H9 (cell line): ENCODE measurements around the gene LIX1. TPM values are rescaled to one million over a fixed set of nuclear protein-coding genes. Genes with fewer than 3 reads are reported as not detected.

Experiments
- DNase-seq: peaks from one replicate; pipeline ENCODE4 v3.0.0-alpha.2; 2017
- H2AFZ ChIP-seq: one replicate; pipeline ENCODE4 v1.6.1; 2013; ENCODE audit warnings: mild to moderate bottlenecking, low read length, control low read depth, moderate library complexity
- H2AK5ac ChIP-seq: 2 replicates; pipeline ENCODE4 v1.6.1; 2013; ENCODE audit warnings: low read length, control low read depth, mixed read lengths; ENCODE audit not compliant: insufficient read length
- H2BK120ac ChIP-seq: one replicate; pipeline ENCODE4 v1.6.1; 2013; ENCODE audit warnings: low read depth, mild to moderate bottlenecking, low read length, control low read depth, inconsistent platforms; ENCODE audit not compliant: poor library complexity, severe bottlenecking
- H2BK12ac ChIP-seq: 2 replicates; pipeline ENCODE4 v1.6.1; 2013; ENCODE audit warnings: low read length, control low read depth, mixed read lengths, low read depth; ENCODE audit not compliant: insufficient read length
- H2BK15ac ChIP-seq: 2 replicates; pipeline ENCODE4 v1.6.1; 2013; ENCODE audit warnings: low read depth, low read length, control low read depth
- H2BK20ac ChIP-seq: one replicate; pipeline ENCODE4 v1.6.1; 2013; ENCODE audit warnings: low read depth, mild to moderate bottlenecking, low read length, control low read depth, inconsistent platforms; ENCODE audit not compliant: poor library complexity, severe bottlenecking
- H2BK5ac ChIP-seq: 2 replicates; pipeline ENCODE4 v1.6.1; 2013; ENCODE audit warnings: low read length, control low read depth, mixed read lengths; ENCODE audit not compliant: insufficient read length
- H3K14ac ChIP-seq: 2 replicates; pipeline ENCODE4 v1.6.1; 2013; ENCODE audit warnings: low read length, control low read depth; ENCODE audit not compliant: insufficient read depth
- H3K18ac ChIP-seq: 2 replicates; pipeline ENCODE4 v1.6.1; 2013; ENCODE audit warnings: low read depth, mild to moderate bottlenecking, mixed read lengths, low read length, control low read depth; ENCODE audit not compliant: insufficient read length
- H3K23ac ChIP-seq: 2 replicates; pipeline ENCODE4 v1.6.1; 2013; ENCODE audit warnings: low read length, control low read depth, mixed read lengths, low read depth; ENCODE audit not compliant: insufficient read length
- H3K23me2 ChIP-seq: 2 replicates; pipeline ENCODE4 v1.6.1; 2013; ENCODE audit warnings: low read depth, mild to moderate bottlenecking, mixed read lengths, low read length, control low read depth; ENCODE audit not compliant: insufficient read length, poor library complexity, severe bottlenecking
- H3K27ac ChIP-seq: 2 replicates; pipeline ENCODE4 v1.5.1; 2013; ENCODE audit warnings: low read length, control low read depth, mixed read lengths, low read depth; ENCODE audit not compliant: insufficient read length
- H3K27me3 ChIP-seq: 2 replicates; pipeline ENCODE4 v1.6.1; 2013; ENCODE audit warnings: low read length, control low read depth, inconsistent platforms; ENCODE audit not compliant: insufficient read depth
- H3K4ac ChIP-seq: 2 replicates; pipeline ENCODE4 v1.6.1; 2013; ENCODE audit warnings: low read depth, mild to moderate bottlenecking, control low read depth, inconsistent platforms, low read length, moderate library complexity
- H3K4me1 ChIP-seq: 2 replicates; pipeline ENCODE4 v1.6.1; 2013; ENCODE audit warnings: low read length, control low read depth, inconsistent platforms; ENCODE audit not compliant: insufficient read depth
- H3K4me2 ChIP-seq: 2 replicates; pipeline ENCODE4 v1.6.1; 2013; ENCODE audit warnings: low read length, control low read depth, mixed read lengths; ENCODE audit not compliant: insufficient read length, insufficient read depth
- H3K56ac ChIP-seq: 2 replicates; pipeline ENCODE4 v1.6.1; 2013; ENCODE audit warnings: low read depth, mild to moderate bottlenecking, mixed read lengths, low read length, control low read depth; ENCODE audit not compliant: insufficient read length
- H3K79me1 ChIP-seq: 2 replicates; pipeline ENCODE4 v1.6.1; 2013; ENCODE audit warnings: low read depth, mild to moderate bottlenecking, moderate library complexity, low read length, control low read depth, inconsistent platforms; ENCODE audit not compliant: insufficient read depth, poor library complexity, severe bottlenecking
- H3K79me2 ChIP-seq: 2 replicates; pipeline ENCODE4 v1.6.1; 2013; ENCODE audit warnings: low read length, control low read depth, inconsistent platforms; ENCODE audit not compliant: insufficient read depth
- H3K9ac ChIP-seq: 2 replicates; pipeline ENCODE4 v1.6.1; 2013; ENCODE audit warnings: low read length, control low read depth, mixed read lengths; ENCODE audit not compliant: insufficient read length; ENCODE audit errors: extremely low read depth
- H3K9me3 ChIP-seq: one replicate; pipeline ENCODE4 v1.6.1; 2013; ENCODE audit warnings: low read depth, low read length, inconsistent platforms; ENCODE audit not compliant: control insufficient read depth
- H3T11ph ChIP-seq: one replicate; pipeline ENCODE4 v1.6.1; 2013; ENCODE audit warnings: mild to moderate bottlenecking, low read length, control low read depth, inconsistent platforms
- H4K20me1 ChIP-seq: one replicate; pipeline ENCODE4 v1.6.1; 2013; ENCODE audit not compliant: control insufficient read depth, insufficient read length, insufficient read depth
- H4K5ac ChIP-seq: 2 replicates; pipeline ENCODE4 v1.6.1; 2013; ENCODE audit warnings: low read depth, mild to moderate bottlenecking, mixed read lengths, low read length, control low read depth; ENCODE audit not compliant: insufficient read length
- H4K8ac ChIP-seq: replicated peaks from 2 replicates; pipeline ENCODE4 v1.6.1; 2013; ENCODE audit warnings: low read length, control low read depth, mixed read lengths, low read depth; ENCODE audit not compliant: insufficient read length
- H4K91ac ChIP-seq: 2 replicates; pipeline ENCODE4 v1.6.1; 2013; ENCODE audit warnings: low read depth, mild to moderate bottlenecking, moderate library complexity, mixed read lengths, low read length, control low read depth; ENCODE audit not compliant: insufficient read length
- H3K27ac Mint-ChIP-seq, 3 experiments: 2 replicates in 2 of 3; 3 replicates in 1 of 3; pipeline ENCODE4 v1.8.0; 2020 to 2021; ENCODE audit warnings: mixed read lengths in 3 of 3, mild to moderate bottlenecking in 1 of 3, moderate library complexity in 1 of 3
- H3K27me3 Mint-ChIP-seq: 2 replicates; pipeline ENCODE4 v1.8.0; 2021; ENCODE audit warnings: low read depth, mild to moderate bottlenecking, moderate library complexity, mixed read lengths
- H3K36me3 Mint-ChIP-seq, 3 experiments: 2 replicates in 2 of 3; 3 replicates in 1 of 3; pipeline ENCODE4 v1.8.0; 2020 to 2021; ENCODE audit warnings: low read depth in 3 of 3, mixed read lengths in 3 of 3; ENCODE audit not compliant: insufficient read depth in 1 of 3
- H3K4me1 Mint-ChIP-seq, 2 experiments: 2 replicates each; pipeline ENCODE4 v1.8.0; 2020; ENCODE audit warnings: mixed read lengths in 2 of 2
- H3K4me3 Mint-ChIP-seq, 2 experiments: 2 replicates in 1 of 2; 3 replicates in 1 of 2; pipeline ENCODE4 v1.8.0; 2020 to 2021; ENCODE audit warnings: mild to moderate bottlenecking in 2 of 2, mixed read lengths in 2 of 2, moderate library complexity in 1 of 2
- H3K9me3 Mint-ChIP-seq, 2 experiments: 2 replicates in 1 of 2; 3 replicates in 1 of 2; pipeline ENCODE4 v1.8.0; 2020; ENCODE audit warnings: mild to moderate bottlenecking in 2 of 2, mixed read lengths in 2 of 2, moderate library complexity in 1 of 2
- WGBS: extraction: QIAGEN DNeasy Blood & Tissue Kit; methylation state at CpG from one replicate; pipeline ENCODE4 v1.1.7; 2013; ENCODE audit warnings: missing lambda C conversion rate, low lambda C conversion rate, mixed read lengths; ENCODE audit not compliant: insufficient read length; ENCODE audit errors: extremely low coverage; 5-methylcytosine and 5-hydroxymethylcytosine counted together
- total RNA-seq: library from RNA; stranded (reverse); gene quantifications from 2 replicates; pipeline ENCODE4 v1.2.1, GENCODE V29; 2021
- TF ChIP-seq, protein P1 (sequence below): fragments of 200-600 bp; sonication (generic); conservative IDR thresholded peaks from 3 replicates; pipeline ENCODE4 v1.8.0; 2021; ENCODE audit warnings: antibody characterized with exemption, mild to moderate bottlenecking

Gene LIX1
- total RNA-seq, 1 experiment from 2014 or later, result 0.13 TPM

DNA sequence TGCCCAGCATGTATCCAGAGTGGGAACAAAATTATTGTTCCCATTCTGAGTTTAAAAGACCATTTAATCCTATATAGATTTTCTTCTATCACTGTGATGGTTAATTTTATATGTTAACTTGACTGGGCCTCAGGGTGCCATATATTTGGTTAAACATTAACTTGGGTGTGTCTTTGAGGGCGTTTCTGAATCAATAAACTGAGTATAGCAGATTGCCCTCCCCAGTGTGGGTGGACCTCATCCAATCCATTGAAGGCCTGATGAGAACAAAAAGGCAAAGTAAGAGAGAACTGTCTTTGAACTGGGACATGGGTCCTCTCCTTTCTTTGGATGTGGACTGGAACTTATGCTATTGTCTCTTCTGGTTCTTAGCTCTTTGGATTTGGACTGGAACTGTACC lies 23.3 kb upstream of the LIX1 start:
- Histone ChIP-seq H2AK5ac (no peak overlapping the region), H4K8ac (no peak overlapping the region), H2BK120ac (no peak overlapping the region), H3K9me3 (no peaks in the 10 kb centered on the region), H4K20me1 (no peaks in the 10 kb centered on the region), H3K14ac (no peak overlapping the region), H3K4ac (no peak overlapping the region), H4K5ac (no peak overlapping the region), H2BK5ac (no peak overlapping the region), H3K4me2 (no peak overlapping the region), H4K91ac (no peak overlapping the region), H3K18ac (no peak overlapping the region), H3T11ph (no peak overlapping the region), H3K27ac (no peak overlapping the region), H3K9ac (no peak overlapping the region), H2AFZ (no peak overlapping the region), H3K23ac (no peak overlapping the region), H2BK12ac (no peak overlapping the region), H3K79me1 (no peaks in the 10 kb centered on the region), H2BK15ac (no peak overlapping the region), H3K79me2 (no peaks in the 10 kb centered on the region), H3K23me2 (no peaks in the 10 kb centered on the region), H2BK20ac (no peak overlapping the region), H3K4me1 (no peaks in the 10 kb centered on the region), H3K27me3 (no peaks in the 10 kb centered on the region), H3K56ac (no peak overlapping the region)
- DNase-seq, result no peak
- Mint-ChIP-seq H3K36me3 (peaks cover 12 to 71% (median 34%) of the 10 kb centered on the region in 3 experiments; a peak in 6 of 7 replicates), H3K4me1 (no peaks in the 10 kb centered on the region), H3K4me3 (no peak overlapping the region), H3K9me3 (no peaks in the 10 kb centered on the region), H3K27me3 (no peaks in the 10 kb centered on the region), H3K27ac (no peak overlapping the region)
- WGBS, result no CpG with 5 or more reads among the region's 1 CpG
- TF ChIP-seq, protein P1, sequence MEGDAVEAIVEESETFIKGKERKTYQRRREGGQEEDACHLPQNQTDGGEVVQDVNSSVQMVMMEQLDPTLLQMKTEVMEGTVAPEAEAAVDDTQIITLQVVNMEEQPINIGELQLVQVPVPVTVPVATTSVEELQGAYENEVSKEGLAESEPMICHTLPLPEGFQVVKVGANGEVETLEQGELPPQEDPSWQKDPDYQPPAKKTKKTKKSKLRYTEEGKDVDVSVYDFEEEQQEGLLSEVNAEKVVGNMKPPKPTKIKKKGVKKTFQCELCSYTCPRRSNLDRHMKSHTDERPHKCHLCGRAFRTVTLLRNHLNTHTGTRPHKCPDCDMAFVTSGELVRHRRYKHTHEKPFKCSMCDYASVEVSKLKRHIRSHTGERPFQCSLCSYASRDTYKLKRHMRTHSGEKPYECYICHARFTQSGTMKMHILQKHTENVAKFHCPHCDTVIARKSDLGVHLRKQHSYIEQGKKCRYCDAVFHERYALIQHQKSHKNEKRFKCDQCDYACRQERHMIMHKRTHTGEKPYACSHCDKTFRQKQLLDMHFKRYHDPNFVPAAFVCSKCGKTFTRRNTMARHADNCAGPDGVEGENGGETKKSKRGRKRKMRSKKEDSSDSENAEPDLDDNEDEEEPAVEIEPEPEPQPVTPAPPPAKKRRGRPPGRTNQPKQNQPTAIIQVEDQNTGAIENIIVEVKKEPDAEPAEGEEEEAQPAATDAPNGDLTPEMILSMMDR, result no peak
